HUES48 (cell line): Measurements from ENCODE around the gene PIBF1.

Source experiments
- H3K27ac ChIP-seq: one replicate; pipeline ENCODE4 v1.7.0; 2013; ENCODE audit warnings: low read depth, low read length, inconsistent platforms
- H3K27me3 ChIP-seq: 2 replicates; pipeline ENCODE4 v1.6.1; 2013; ENCODE audit warnings: mild to moderate bottlenecking, low read length; ENCODE audit not compliant: control insufficient read depth, insufficient read depth
- H3K36me3 ChIP-seq: 2 replicates; pipeline ENCODE4 v1.6.1; 2013; ENCODE audit warnings: low read length; ENCODE audit not compliant: control insufficient read depth, insufficient read depth
- H3K4me1 ChIP-seq: 2 replicates; pipeline ENCODE4 v1.6.1; 2013; ENCODE audit warnings: mild to moderate bottlenecking, low read length; ENCODE audit not compliant: control insufficient read depth, insufficient read depth
- H3K4me3 ChIP-seq: 2 replicates; pipeline ENCODE4 v1.5.1; 2013; ENCODE audit warnings: mild to moderate bottlenecking, low read depth, low read length
- H3K9ac ChIP-seq: 2 replicates; pipeline ENCODE4 v1.6.1; 2013; ENCODE audit warnings: mild to moderate bottlenecking, low read depth, low read length, moderate library complexity
- H3K9me3 ChIP-seq: 2 replicates; pipeline ENCODE4 v1.6.1; 2013; ENCODE audit warnings: low read length; ENCODE audit not compliant: control insufficient read depth, insufficient read depth

Gene PIBF1

GRCh38 chr13:73061473-73061872, 279.5 kb downstream of the PIBF1 start:
- no peaks in the 10 kb centered on the region for H3K36me3 ChIP-seq

GRCh38 chr13:73061876-73062275, 279.9 kb downstream of the PIBF1 start:
- H3K4me3 ChIP-seq: no peak overlapping the region
- no peaks in the 10 kb centered on the region for H3K36me3 ChIP-seq
- no peaks in the 10 kb centered on the region for H3K9me3 ChIP-seq
- peaks cover 63% of the 10 kb centered on the region for H3K27me3 ChIP-seq
- H3K4me1 ChIP-seq: peaks cover 47% of the 10 kb centered on the region
- H3K9ac ChIP-seq: no peak overlapping the region
- H3K27ac ChIP-seq: no peak overlapping the region

More at GRCh38 chr13:73061473-73061872, 279.5 kb downstream of the PIBF1 start:
- Histone ChIP-seq H3K9ac (no peak overlapping the region), H3K4me3 (no peak overlapping the region), H3K9me3 (no peaks in the 10 kb centered on the region), H3K27me3 (peaks cover 67% of the 10 kb centered on the region), H3K4me1 (peaks cover 46% of the 10 kb centered on the region), H3K27ac (no peak overlapping the region)

- peaks cover 47% of the 10 kb centered on the region for H3K4me1 ChIP-seq
- no peak overlapping the region for H3K27ac ChIP-seq
- H3K4me3 ChIP-seq: no peak overlapping the region
- no peaks in the 10 kb centered on the region for H3K9me3 ChIP-seq
- no peak overlapping the region for H3K9ac ChIP-seq
- no peaks in the 10 kb centered on the region for H3K36me3 ChIP-seq
- H3K27me3 ChIP-seq: peaks cover 57% of the 10 kb centered on the region
Observed at GRCh38 chr13:73062468-73062867, 280.5 kb downstream of the PIBF1 start.

- H3K27ac ChIP-seq: no peak overlapping the region
- no peaks in the 10 kb centered on the region for H3K36me3 ChIP-seq
- no peak overlapping the region for H3K9ac ChIP-seq
- no peak overlapping the region for H3K4me3 ChIP-seq
- H3K27me3 ChIP-seq: peaks cover 50% of the 10 kb centered on the region
- H3K9me3 ChIP-seq: no peaks in the 10 kb centered on the region
- H3K4me1 ChIP-seq: peaks cover 47% of the 10 kb centered on the region
Observed at GRCh38 chr13:73063166-73063565, 281.2 kb downstream of the PIBF1 start.

- Histone ChIP-seq H3K4me3 (no peak overlapping the region), H3K27me3 (peaks cover 44% of the 10 kb centered on the region), H3K9ac (no peak overlapping the region), H3K4me1 (peaks cover 47% of the 10 kb centered on the region), H3K36me3 (no peaks in the 10 kb centered on the region), H3K27ac (no peak overlapping the region), H3K9me3 (no peaks in the 10 kb centered on the region)
Observed at GRCh38 chr13:73065036-73065435, 283.1 kb downstream of the PIBF1 start.

- H3K4me3 ChIP-seq: no peak overlapping the region
- H3K9me3 ChIP-seq: no peaks in the 10 kb centered on the region
- H3K9ac ChIP-seq: no peak overlapping the region
- no peak overlapping the region for H3K27ac ChIP-seq
- H3K36me3 ChIP-seq: no peaks in the 10 kb centered on the region
- H3K27me3 ChIP-seq: peaks cover 36% of the 10 kb centered on the region
- peaks cover 45% of the 10 kb centered on the region for H3K4me1 ChIP-seq
Observed at GRCh38 chr13:73065665-73066340, 283.9 kb downstream of the PIBF1 start.
